Uterus (tissue), 4 donors: Measurements from ENCODE around the gene THOC2. TPM values are rescaled to one million over a fixed set of nuclear protein-coding genes. Genes with fewer than 3 reads are reported as not detected.
"Not testable (repeated sequence)": the region's sequence is repeated elsewhere in the genome, so short reads cannot be mapped to it uniquely, and the experiment has no call there.

Experiments used
- DNase-seq, 2 donors: peaks; one replicate each; pipeline ENCODE4 v3.0.0-alpha.2; 2019 to 2020
- H3K27ac ChIP-seq, 2 donors: fragments of 200-600 bp; sonication (generic); 1 replicate in 1 of 2; 2 replicates in 1 of 2; pipeline ENCODE4 v1.5.1; 2016 to 2018
- H3K27me3 ChIP-seq, 2 donors: fragments of 200-600 bp; sonication (generic); one replicate each; pipeline ENCODE4 v1.5.1; 2018 to 2019; ENCODE audit warnings: control low read depth in 1 of 2
- H3K36me3 ChIP-seq, 2 donors: fragments of 200-600 bp; sonication (generic); one replicate each; pipeline ENCODE4 v1.5.1; 2019; ENCODE audit warnings: control low read depth in 1 of 2
- H3K4me1 ChIP-seq, 2 donors: fragments of 200-600 bp; sonication (generic); one replicate each; pipeline ENCODE4 v1.5.1; 2018 to 2019; ENCODE audit warnings: control low read depth in 1 of 2
- H3K4me3 ChIP-seq, 2 donors: fragments of 200-600 bp; sonication (generic); 1 replicate in 1 of 2; 2 replicates in 1 of 2; pipeline ENCODE4 v1.5.1; 2018 to 2019; ENCODE audit warnings: mild to moderate bottlenecking in 1 of 2
- H3K9me3 ChIP-seq, 2 donors: fragments of 200-600 bp; sonication (generic); one replicate each; pipeline ENCODE4 v1.5.1; 2019; ENCODE audit warnings: control low read depth in 1 of 2
- CTCF ChIP-seq, 4 experiments: fragments of 200-600 bp in 2 of 4; fragments of 450-650 bp in 2 of 4; sonication (generic) in 2 of 4; IDR thresholded peaks; one replicate each; pipeline ENCODE4 v1.5.1; 2016 to 2019; ENCODE audit warnings: antibody characterized with exemption in 4 of 4, mild to moderate bottlenecking in 2 of 4, moderate library complexity in 1 of 4
- POLR2A ChIP-seq, 2 donors: fragments of 450-650 bp; IDR thresholded peaks; one replicate each; pipeline ENCODE4 v1.6.1; 2016; ENCODE audit warnings: antibody characterized with exemption in 2 of 2, mild to moderate bottlenecking in 1 of 2, moderate library complexity in 1 of 2
- intact Hi-C: fragments of 100-400 bp; cut with DNase I; formaldehyde crosslinking; loops from one replicate; pipeline ENCODE4 v1.15.1; 2023; ENCODE audit warnings: low total_unique reads
- total RNA-seq, 4 donors: library from RNA; depleted of rRNA in 3 of 4; stranded (reverse); fragments of >200 nt in 3 of 4; gene quantifications; one replicate each; pipeline versions ENCODE4 v1.1.0 to v1.2.4, GENCODE V29; 2014 to 2023
- donor health status: DM: yes; HTN: yes; CAD: no.

The THOC2 gene
- total RNA-seq, 4 donors from 2014 or later: 54.3 to 180 (median 80.1) TPM

DNA sequence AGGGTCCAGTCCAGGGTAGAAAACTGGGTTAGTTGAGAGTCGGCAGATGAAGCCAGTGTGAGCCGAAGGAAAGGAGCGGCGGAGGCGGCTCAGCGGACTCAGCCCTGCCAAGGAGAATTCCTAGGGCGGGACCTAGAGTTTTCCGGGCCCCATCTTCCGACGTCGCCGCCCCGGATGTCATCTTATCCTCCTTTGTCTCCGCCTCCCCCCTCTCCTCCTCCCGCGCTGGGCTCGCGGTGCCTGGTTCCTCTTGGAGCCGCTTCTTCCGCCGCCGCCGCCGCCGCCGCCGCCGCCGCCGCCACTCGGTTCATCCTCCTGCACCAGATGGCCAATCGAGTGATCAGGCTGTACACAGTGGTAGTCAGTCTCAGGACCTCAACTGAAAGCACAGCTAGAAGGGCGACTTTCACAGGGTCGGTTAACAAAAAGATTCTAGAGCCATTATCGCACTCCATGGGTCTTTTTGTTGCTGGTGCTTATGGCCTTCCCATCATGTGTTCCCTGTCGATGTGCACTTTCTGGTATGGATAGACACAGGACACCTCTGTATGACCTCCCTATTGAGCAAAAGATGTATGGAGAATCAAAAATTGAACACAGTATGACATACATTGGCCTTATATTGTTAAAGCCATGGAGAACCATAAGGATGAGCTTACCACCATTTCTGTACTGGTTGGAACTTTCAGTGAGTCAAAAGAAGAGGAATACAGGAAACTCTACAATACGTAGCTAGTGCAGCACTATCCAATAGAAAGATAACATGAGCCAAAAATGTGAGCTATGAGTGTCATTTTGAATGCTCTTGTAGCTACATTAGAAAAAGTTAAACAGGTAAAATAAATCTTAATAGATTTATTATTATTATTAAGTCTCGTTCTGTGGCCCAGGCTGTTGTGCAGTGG is 32.4 kb upstream of the THOC2 start:
- peak; percentile 86 to 87 for DNase-seq
- H3K4me1 ChIP-seq: no peaks in the 10 kb centered on the region
- no peaks in the 10 kb centered on the region for H3K27me3 ChIP-seq
- peak overlapping the region; percentile 62 to 70 for H3K27ac ChIP-seq
- H3K9me3 ChIP-seq: no peaks in the 10 kb centered on the region
- TF ChIP-seq POLR2A (IDR thresholded peaks at IDR 0.05) (no peak), CTCF (IDR thresholded peaks at IDR 0.05) (no peak)
- H3K4me3 ChIP-seq: peak overlapping the region; percentile 5 to 28
- intact Hi-C loops: no loop called here
- no peaks in the 10 kb centered on the region for H3K36me3 ChIP-seq

- H3K9me3 ChIP-seq, H3K4me3 ChIP-seq, H3K4me1 ChIP-seq, H3K27ac ChIP-seq, DNase-seq, intact Hi-C loops, H3K27me3 ChIP-seq, H3K36me3 ChIP-seq: not testable (repeated sequence)
Measured at GRCh38 chrX:123759849-123760248, 27.0 kb upstream of the THOC2 start.

- H3K36me3 ChIP-seq, H3K27me3 ChIP-seq, H3K4me3 ChIP-seq, H3K4me1 ChIP-seq, DNase-seq, intact Hi-C loops, H3K9me3 ChIP-seq, H3K27ac ChIP-seq: not testable (repeated sequence)
Measured at GRCh38 chrX:123757794-123758193, 24.9 kb upstream of the THOC2 start.

- Histone ChIP-seq H3K4me1 (no peaks in the 10 kb centered on the region), H3K9me3 (no peaks in the 10 kb centered on the region), H3K4me3 (no peak overlapping the region), H3K27me3 (no peaks in the 10 kb centered on the region), H3K36me3 (no peaks in the 10 kb centered on the region), H3K27ac (peak overlapping the region; percentile 18 to 30)
- DNase-seq: peak in 1 of 2 donors; percentile 19
- intact Hi-C loops: no loop called here
- TF ChIP-seq POLR2A (IDR thresholded peaks at IDR 0.05) (no peak), CTCF (IDR thresholded peaks at IDR 0.05) (no peak)
Measured at GRCh38 chrX:123756320-123756719, 23.5 kb upstream of the THOC2 start.

GRCh38 chrX:123755107-123755506 is 22.3 kb upstream of the THOC2 start:
- H3K4me1 ChIP-seq: no peaks in the 10 kb centered on the region
- H3K36me3 ChIP-seq: no peaks in the 10 kb centered on the region
- no peak for DNase-seq
- H3K27ac ChIP-seq: peak overlapping the region in 1 of 2 donors; percentile 30
- H3K9me3 ChIP-seq: no peaks in the 10 kb centered on the region
- no peak for TF ChIP-seq CTCF (IDR thresholded peaks at IDR 0.05)
- TF ChIP-seq POLR2A (IDR thresholded peaks at IDR 0.05): no peak
- H3K4me3 ChIP-seq: no peak overlapping the region
- no peaks in the 10 kb centered on the region for H3K27me3 ChIP-seq
- intact Hi-C loops: no loop called here

DNA sequence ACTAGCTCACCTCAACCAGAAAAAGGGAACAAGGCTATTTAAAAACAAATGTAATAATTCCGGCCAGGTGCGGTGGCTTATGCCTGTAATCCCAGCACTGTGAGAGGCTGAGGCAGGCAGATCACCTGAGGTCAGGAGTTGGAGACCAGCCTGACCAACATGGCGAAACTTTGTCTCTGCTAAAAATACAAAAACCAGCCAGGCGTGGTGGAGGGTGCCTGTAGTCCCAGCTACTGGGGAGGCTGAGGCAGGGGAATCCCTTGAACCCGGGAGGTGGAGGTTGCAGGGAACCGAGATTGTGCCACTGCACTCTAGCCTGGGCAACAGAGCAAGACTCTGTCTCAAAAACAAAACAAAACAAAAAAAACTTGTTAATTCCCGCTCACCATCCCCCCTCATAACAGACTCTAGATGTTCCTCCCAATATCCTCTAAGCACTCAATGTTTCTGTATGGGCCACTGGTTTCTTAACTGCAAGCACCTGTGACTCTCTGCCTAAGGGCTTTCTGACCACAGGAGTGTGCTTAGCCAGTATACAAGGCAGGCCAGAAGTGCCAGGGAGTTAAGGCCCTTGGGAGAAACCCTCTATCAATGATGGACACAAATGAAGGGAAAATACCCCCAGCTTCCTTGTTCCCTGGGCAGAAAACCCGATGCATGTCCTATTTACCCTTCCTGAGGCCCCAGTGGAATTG is 21.0 kb upstream of the THOC2 start:
- DNase-seq: no peak
- no peaks in the 10 kb centered on the region for H3K4me1 ChIP-seq

More for the DNA sequence above, 21.0 kb upstream of the THOC2 start:
- no peak overlapping the region for H3K4me3 ChIP-seq
- intact Hi-C loops: no loop called here
- TF ChIP-seq CTCF (IDR thresholded peaks at IDR 0.05) (no peak), POLR2A (IDR thresholded peaks at IDR 0.05) (no peak)
- H3K27me3 ChIP-seq: no peaks in the 10 kb centered on the region
- H3K27ac ChIP-seq: no peak overlapping the region
- H3K9me3 ChIP-seq: no peaks in the 10 kb centered on the region
- no peaks in the 10 kb centered on the region for H3K36me3 ChIP-seq
